GM19328 (cell line): ENCODE measurements around the gene DTL.
A peak's percentile ranks its signal among the peaks of the same experiment; 100 is the strongest.
"Not testable (repeated sequence)": the region's sequence is repeated elsewhere in the genome, so short reads cannot be mapped to it uniquely, and the experiment has no call there.

Experiments used
- ATAC-seq: cut with Tn5 transposase; IDR thresholded peaks from one replicate; pipeline ENCODE4 v1.9.1; 2021; ENCODE audit warnings: mild to moderate bottlenecking, moderate library complexity; ENCODE audit not compliant: unreplicated experiment

Gene DTL

GRCh38 chr1:212035123-212035834 is at the start of gene DTL, which contains the start of gene INTS7:
DTL (plus strand) TSS chr1:212035748; CDS start chr1:212035891, 143 bp downstream.
INTS7 (minus strand) TSS chr1:212035557; CDS start chr1:212035437, 120 bp downstream.
- peak; percentile 74 for ATAC-seq

GRCh38 chr1:211986628-211987254 is 48.8 kb upstream of the DTL start:
- ATAC-seq = no peak

- no peak for ATAC-seq
These were observed 43.9 kb upstream of the DTL start for GRCh38 chr1:211991695-211992094.

- not testable (repeated sequence) for ATAC-seq
These were observed 38.1 kb upstream of the DTL start for GRCh38 chr1:211997426-211997825.

- no peak for ATAC-seq
These were observed 33.0 kb upstream of the DTL start for GRCh38 chr1:212002536-212002935.

GRCh38 chr1:212004895-212005608 is 30.5 kb upstream of the DTL start:
- ATAC-seq = no peak

GRCh38 chr1:212007178-212007577 is 28.4 kb upstream of the DTL start:
- no peak for ATAC-seq

GRCh38 chr1:212007886-212008285 is 27.7 kb upstream of the DTL start:
- ATAC-seq = no peak

GRCh38 chr1:212009561-212009960 is 26.0 kb upstream of the DTL start:
- no peak for ATAC-seq

- ATAC-seq = no peak
These were observed 25.5 kb upstream of the DTL start for GRCh38 chr1:212010004-212010403.

GRCh38 chr1:212012034-212012740 is 23.4 kb upstream of the DTL start:
- ATAC-seq = peak; percentile 86

GRCh38 chr1:212013672-212014071 is 21.9 kb upstream of the DTL start:
- no peak for ATAC-seq

- ATAC-seq = no peak
These were observed 14.6 kb upstream of the DTL start for GRCh38 chr1:212020975-212021374.

GRCh38 chr1:212021563-212021962 is 14.0 kb upstream of the DTL start:
- ATAC-seq = no peak

GRCh38 chr1:212022908-212023307 is 12.6 kb upstream of the DTL start:
- ATAC-seq = not testable (repeated sequence)

- ATAC-seq = no peak
These were observed 10.9 kb upstream of the DTL start for GRCh38 chr1:212024469-212025149.

- not testable (repeated sequence) for ATAC-seq
These were observed 7.8 kb upstream of the DTL start for GRCh38 chr1:212027727-212028126.

GRCh38 chr1:212030936-212031528 is 4.5 kb upstream of the DTL start:
- no peak for ATAC-seq

GRCh38 chr1:212034516-212035122 is 929 bp upstream of the DTL start:
- peak; percentile 3 for ATAC-seq
